SK-N-SH (cell line): ENCODE results near the gene ZNF649. TPM values are rescaled to one million over a fixed set of nuclear protein-coding genes. Genes with fewer than 3 reads are reported as not detected.

Experiments
- CTCF ChIA-PET: fragments of 300-600, 350-600 bp; formaldehyde crosslinking; extraction: SDS; loops from one replicate; lab custom pipeline; 2021; lab: Yijun Ruan, JAX
- POLR2A ChIA-PET: fragments of 350-600 bp; sonication (Branson Sonifier 250); formaldehyde crosslinking; extraction: SDS; loops from one replicate; lab custom pipeline; 2020; ENCODE audit warnings: antibody characterized with exemption, inconsistent platforms; lab: Yijun Ruan, JAX
- DNase-seq: peaks from one replicate; pipeline ENCODE4 v3.0.0; 2012
- H2AFZ ChIP-seq: fragments of 200-600 bp; sonication (generic); 2 replicates; pipeline ENCODE4 v1.8.1; 2016; ENCODE audit warnings: antibody characterized with exemption, mild to moderate bottlenecking, low read depth
- H3F3A ChIP-seq: fragments of 200-600 bp; sonication (generic); replicated peaks from 2 replicates; pipeline ENCODE3; 2016; ENCODE audit warnings: antibody characterized with exemption, mild to moderate bottlenecking; ENCODE audit not compliant: insufficient read depth
- H3K27ac ChIP-seq, 2 experiments: fragments of 200-500 bp in 1 of 2; fragments of 200-600 bp in 1 of 2; sonication (Bioruptor generic) in 1 of 2; sonication (generic), shearing (Covaris generic) in 1 of 2; 2 replicates each; pipeline versions ENCODE4 v1.5.1 to v1.6.1; 2014 to 2016; ENCODE audit warnings: low read depth in 2 of 2, inconsistent platforms in 1 of 2, low read length in 1 of 2, mild to moderate bottlenecking in 1 of 2, mixed read lengths in 1 of 2
- H3K27me3 ChIP-seq: fragments of 200-600 bp; sonication (generic), shearing (Covaris generic); 2 replicates; pipeline ENCODE4 v1.6.1; 2016; ENCODE audit warnings: mixed run types; ENCODE audit not compliant: insufficient read depth
- H3K36me3 ChIP-seq, 2 experiments: fragments of 200-500 bp in 1 of 2; fragments of 200-600 bp in 1 of 2; sonication (Bioruptor generic) in 1 of 2; sonication (generic) in 1 of 2; replicated peaks in 1 of 2; 2 replicates each; pipeline versions ENCODE3 to v1.5.1; 2014 to 2016; ENCODE audit warnings: low read length in 1 of 2, mild to moderate bottlenecking in 1 of 2; ENCODE audit not compliant: insufficient read depth in 2 of 2, control insufficient read depth in 1 of 2
- H3K4me1 ChIP-seq, 2 experiments: fragments of 200-500 bp in 1 of 2; fragments of 200-600 bp in 1 of 2; sonication (Bioruptor generic) in 1 of 2; sonication (generic), shearing (Covaris generic) in 1 of 2; 2 replicates each; pipeline versions ENCODE4 v1.5.1 to v1.6.1; 2014 to 2016; ENCODE audit warnings: low read depth in 1 of 2, low read length in 1 of 2, mixed run types in 1 of 2; ENCODE audit not compliant: insufficient read depth in 2 of 2, control insufficient read depth in 1 of 2
- H3K4me2 ChIP-seq: fragments of 200-600 bp; sonication (generic), shearing (Covaris generic); 2 replicates; pipeline ENCODE4 v1.6.1; 2017; ENCODE audit warnings: mixed run types
- H3K4me3 ChIP-seq, 2 experiments: fragments of 200-500 bp in 1 of 2; fragments of 200-600 bp in 1 of 2; sonication (Bioruptor generic) in 1 of 2; sonication (generic), shearing (Covaris generic) in 1 of 2; 2 replicates each; pipeline versions ENCODE4 v1.5.1 to v1.8.1; 2014 to 2016; ENCODE audit warnings: low read depth in 2 of 2, inconsistent platforms in 1 of 2, low read length in 1 of 2, mild to moderate bottlenecking in 1 of 2, mixed read lengths in 1 of 2, moderate library complexity in 1 of 2
- H3K79me2 ChIP-seq: fragments of 200-600 bp; sonication (generic); 2 replicates; pipeline ENCODE4 v1.8.1; 2017; ENCODE audit warnings: mild to moderate bottlenecking; ENCODE audit not compliant: insufficient read depth
- H3K9ac ChIP-seq: fragments of 200-600 bp; sonication (generic); 2 replicates; pipeline ENCODE4 v1.6.1; 2017; ENCODE audit warnings: mixed run types
- H3K9me2 ChIP-seq: fragments of 200-600 bp; sonication (generic); 2 replicates; pipeline ENCODE4 v1.6.1; 2017; ENCODE audit warnings: mixed run types
- H3K9me3 ChIP-seq: fragments of 200-600 bp; sonication (generic); 2 replicates; pipeline ENCODE4 v1.6.1; 2017; ENCODE audit warnings: mixed run types, mild to moderate bottlenecking, moderate library complexity
- H4K20me1 ChIP-seq: fragments of 200-600 bp; sonication (generic); 2 replicates; pipeline ENCODE4 v1.6.1; 2017; ENCODE audit warnings: mild to moderate bottlenecking, mixed run types; ENCODE audit not compliant: insufficient read depth
- CHD2 ChIP-seq: fragments of 150-350 bp; IDR thresholded peaks from 2 replicates; pipeline ENCODE4 v1.6.1; 2018; ENCODE audit warnings: low read length; ENCODE audit not compliant: partially characterized antibody
- ELF1 ChIP-seq: IDR thresholded peaks from 2 replicates; pipeline ENCODE4 v1.4.0; 2012
- EZH2phosphoT487 ChIP-seq: fragments of 200-600 bp; sonication (generic); IDR thresholded peaks from 2 replicates; pipeline ENCODE4 v1.6.1; 2017; ENCODE audit warnings: low read depth, mixed run types, mild to moderate bottlenecking, antibody characterized with exemption, moderate library complexity, borderline replicate concordance
- FOXM1 ChIP-seq: IDR thresholded peaks from 2 replicates; pipeline ENCODE4 v1.4.0; 2012; ENCODE audit warnings: low read depth, mild to moderate bottlenecking
- NFIC ChIP-seq: IDR thresholded peaks from 2 replicates; pipeline ENCODE4 v1.4.0; 2012; ENCODE audit warnings: borderline replicate concordance
- POLR2AphosphoS5 ChIP-seq: IDR thresholded peaks from 2 replicates; pipeline ENCODE4 v1.6.1; 2012; ENCODE audit warnings: low read depth, low read length
- RAD21 ChIP-seq: IDR thresholded peaks from 2 replicates; pipeline ENCODE4 v1.6.1; 2012; ENCODE audit warnings: mild to moderate bottlenecking, low read length
- SMC3 ChIP-seq: IDR thresholded peaks from 2 replicates; pipeline ENCODE4 v1.6.1; 2012; ENCODE audit warnings: low read depth, low read length, improper control_type of control experiment
- TAF1 ChIP-seq: IDR thresholded peaks from 2 replicates; pipeline ENCODE4 v1.6.1; 2012; ENCODE audit warnings: low read depth, mild to moderate bottlenecking, low read length, moderate library complexity, borderline replicate concordance
- YY1 ChIP-seq: IDR thresholded peaks from 2 replicates; pipeline ENCODE4 v1.4.0; 2012; ENCODE audit warnings: low read depth, mild to moderate bottlenecking
- WGBS: methylation state at CpG from one replicate; pipeline ENCODE4 v1.1.6; 2017; ENCODE audit warnings: low lambda C conversion rate; 5-methylcytosine and 5-hydroxymethylcytosine counted together
- polyA plus RNA-seq, 3 experiments: library from polyadenylated mRNA; depleted of rRNA; stranded (reverse); fragments of >200 nt; gene quantifications; 2 replicates each; pipeline ENCODE4 v1.2.3, GENCODE V29; 2012
- TF ChIP-seq, protein P1 (sequence below): IDR thresholded peaks from 2 replicates; pipeline ENCODE4 v1.6.1; 2012; ENCODE audit warnings: mild to moderate bottlenecking, low read depth, low read length, moderate library complexity
- TF ChIP-seq, protein P2 (sequence below): IDR thresholded peaks from 2 replicates; pipeline ENCODE4 v1.4.0; 2012; ENCODE audit warnings: low read depth, borderline replicate concordance
- TF ChIP-seq, protein P3 (sequence below): IDR thresholded peaks from 2 replicates; pipeline ENCODE4 v1.4.0; 2012; ENCODE audit warnings: low read depth, borderline replicate concordance
- TF ChIP-seq, protein P4 (sequence below): fragments of 200-600 bp; sonication (generic); IDR thresholded peaks from 2 replicates; pipeline ENCODE4 v1.6.1; 2017; ENCODE audit warnings: antibody characterized with exemption, mild to moderate bottlenecking, moderate library complexity

The ZNF649 gene
- polyA plus RNA-seq, 1 of the 3 experiments (the other 2 are of a cell fraction): 1.5 TPM

DNA sequence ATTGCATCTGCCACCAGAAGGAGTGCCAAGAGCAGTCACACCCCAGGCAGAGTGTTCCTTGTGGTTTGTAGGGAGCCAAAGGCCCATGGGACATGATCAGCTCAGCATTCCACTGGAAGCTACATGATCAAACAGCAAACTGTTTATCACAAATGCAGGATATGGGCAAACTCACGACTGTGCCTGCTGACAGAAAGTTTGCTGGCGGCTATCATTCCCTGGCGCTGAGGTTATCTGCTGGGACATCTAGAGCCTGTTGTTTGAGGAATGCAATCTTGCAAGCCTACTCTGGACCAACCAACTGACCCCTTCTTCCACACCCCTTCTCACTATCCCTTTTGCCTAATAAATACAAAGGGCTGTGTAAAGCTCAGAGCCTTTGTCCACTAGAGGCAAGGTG, 14.8 kb upstream of the ZNF649 start (continued):
- TF ChIP-seq, protein P1, sequence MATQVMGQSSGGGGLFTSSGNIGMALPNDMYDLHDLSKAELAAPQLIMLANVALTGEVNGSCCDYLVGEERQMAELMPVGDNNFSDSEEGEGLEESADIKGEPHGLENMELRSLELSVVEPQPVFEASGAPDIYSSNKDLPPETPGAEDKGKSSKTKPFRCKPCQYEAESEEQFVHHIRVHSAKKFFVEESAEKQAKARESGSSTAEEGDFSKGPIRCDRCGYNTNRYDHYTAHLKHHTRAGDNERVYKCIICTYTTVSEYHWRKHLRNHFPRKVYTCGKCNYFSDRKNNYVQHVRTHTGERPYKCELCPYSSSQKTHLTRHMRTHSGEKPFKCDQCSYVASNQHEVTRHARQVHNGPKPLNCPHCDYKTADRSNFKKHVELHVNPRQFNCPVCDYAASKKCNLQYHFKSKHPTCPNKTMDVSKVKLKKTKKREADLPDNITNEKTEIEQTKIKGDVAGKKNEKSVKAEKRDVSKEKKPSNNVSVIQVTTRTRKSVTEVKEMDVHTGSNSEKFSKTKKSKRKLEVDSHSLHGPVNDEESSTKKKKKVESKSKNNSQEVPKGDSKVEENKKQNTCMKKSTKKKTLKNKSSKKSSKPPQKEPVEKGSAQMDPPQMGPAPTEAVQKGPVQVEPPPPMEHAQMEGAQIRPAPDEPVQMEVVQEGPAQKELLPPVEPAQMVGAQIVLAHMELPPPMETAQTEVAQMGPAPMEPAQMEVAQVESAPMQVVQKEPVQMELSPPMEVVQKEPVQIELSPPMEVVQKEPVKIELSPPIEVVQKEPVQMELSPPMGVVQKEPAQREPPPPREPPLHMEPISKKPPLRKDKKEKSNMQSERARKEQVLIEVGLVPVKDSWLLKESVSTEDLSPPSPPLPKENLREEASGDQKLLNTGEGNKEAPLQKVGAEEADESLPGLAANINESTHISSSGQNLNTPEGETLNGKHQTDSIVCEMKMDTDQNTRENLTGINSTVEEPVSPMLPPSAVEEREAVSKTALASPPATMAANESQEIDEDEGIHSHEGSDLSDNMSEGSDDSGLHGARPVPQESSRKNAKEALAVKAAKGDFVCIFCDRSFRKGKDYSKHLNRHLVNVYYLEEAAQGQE: no peak
- TF ChIP-seq SMC3: no peak
- no peak for TF ChIP-seq FOXM1
- no peak for TF ChIP-seq RAD21
- no peak for TF ChIP-seq EZH2phosphoT487
- TF ChIP-seq TAF1: no peak
- no peak for TF ChIP-seq YY1
- no peak for TF ChIP-seq ELF1
- TF ChIP-seq, all 33 proteins: peak for 0

DNA sequence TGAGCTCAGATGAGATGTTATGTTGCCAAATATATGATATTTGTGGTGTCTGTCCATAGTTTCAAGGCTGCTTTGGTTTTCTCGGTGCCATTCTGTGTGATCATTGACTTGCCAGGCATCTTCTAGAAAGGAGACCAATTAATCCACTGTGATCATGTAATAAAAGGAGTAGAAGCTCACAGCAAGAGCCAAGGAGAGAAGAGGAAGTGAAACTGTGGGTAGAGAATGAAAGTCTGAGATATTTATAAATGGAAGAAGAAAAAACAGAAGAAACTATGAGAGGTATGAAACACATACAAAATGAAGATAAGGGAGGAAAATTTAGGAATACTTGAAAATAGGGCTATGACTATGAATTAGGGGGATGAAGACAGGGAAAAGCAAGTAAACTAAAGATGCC, 11.3 kb upstream of the ZNF649 start:
- no peaks in the 10 kb centered on the region for H3K79me2 ChIP-seq
- DNase-seq: no peak
- H3K36me3 ChIP-seq: no peaks in the 10 kb centered on the region
- no peaks in the 10 kb centered on the region for H3K4me1 ChIP-seq
- no peak overlapping the region for H3K4me2 ChIP-seq
- no peak overlapping the region for H3K4me3 ChIP-seq
- H3K9ac ChIP-seq: no peak overlapping the region
- ChIA-PET CTCF (no interaction called here), POLR2A (no interaction called here)
- 0% methylated on average over 1 of the region's 1 CpG for WGBS
- H4K20me1 ChIP-seq: no peaks in the 10 kb centered on the region
- no peak overlapping the region for H3K27ac ChIP-seq
- no peaks in the 10 kb centered on the region for H3K9me2 ChIP-seq
- TF ChIP-seq, protein P2, sequence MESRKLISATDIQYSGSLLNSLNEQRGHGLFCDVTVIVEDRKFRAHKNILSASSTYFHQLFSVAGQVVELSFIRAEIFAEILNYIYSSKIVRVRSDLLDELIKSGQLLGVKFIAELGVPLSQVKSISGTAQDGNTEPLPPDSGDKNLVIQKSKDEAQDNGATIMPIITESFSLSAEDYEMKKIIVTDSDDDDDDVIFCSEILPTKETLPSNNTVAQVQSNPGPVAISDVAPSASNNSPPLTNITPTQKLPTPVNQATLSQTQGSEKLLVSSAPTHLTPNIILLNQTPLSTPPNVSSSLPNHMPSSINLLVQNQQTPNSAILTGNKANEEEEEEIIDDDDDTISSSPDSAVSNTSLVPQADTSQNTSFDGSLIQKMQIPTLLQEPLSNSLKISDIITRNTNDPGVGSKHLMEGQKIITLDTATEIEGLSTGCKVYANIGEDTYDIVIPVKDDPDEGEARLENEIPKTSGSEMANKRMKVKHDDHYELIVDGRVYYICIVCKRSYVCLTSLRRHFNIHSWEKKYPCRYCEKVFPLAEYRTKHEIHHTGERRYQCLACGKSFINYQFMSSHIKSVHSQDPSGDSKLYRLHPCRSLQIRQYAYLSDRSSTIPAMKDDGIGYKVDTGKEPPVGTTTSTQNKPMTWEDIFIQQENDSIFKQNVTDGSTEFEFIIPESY: no peak
- TF ChIP-seq, protein P3, sequence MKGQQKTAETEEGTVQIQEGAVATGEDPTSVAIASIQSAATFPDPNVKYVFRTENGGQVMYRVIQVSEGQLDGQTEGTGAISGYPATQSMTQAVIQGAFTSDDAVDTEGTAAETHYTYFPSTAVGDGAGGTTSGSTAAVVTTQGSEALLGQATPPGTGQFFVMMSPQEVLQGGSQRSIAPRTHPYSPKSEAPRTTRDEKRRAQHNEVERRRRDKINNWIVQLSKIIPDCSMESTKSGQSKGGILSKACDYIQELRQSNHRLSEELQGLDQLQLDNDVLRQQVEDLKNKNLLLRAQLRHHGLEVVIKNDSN: no peak
- TF ChIP-seq, protein P4, sequence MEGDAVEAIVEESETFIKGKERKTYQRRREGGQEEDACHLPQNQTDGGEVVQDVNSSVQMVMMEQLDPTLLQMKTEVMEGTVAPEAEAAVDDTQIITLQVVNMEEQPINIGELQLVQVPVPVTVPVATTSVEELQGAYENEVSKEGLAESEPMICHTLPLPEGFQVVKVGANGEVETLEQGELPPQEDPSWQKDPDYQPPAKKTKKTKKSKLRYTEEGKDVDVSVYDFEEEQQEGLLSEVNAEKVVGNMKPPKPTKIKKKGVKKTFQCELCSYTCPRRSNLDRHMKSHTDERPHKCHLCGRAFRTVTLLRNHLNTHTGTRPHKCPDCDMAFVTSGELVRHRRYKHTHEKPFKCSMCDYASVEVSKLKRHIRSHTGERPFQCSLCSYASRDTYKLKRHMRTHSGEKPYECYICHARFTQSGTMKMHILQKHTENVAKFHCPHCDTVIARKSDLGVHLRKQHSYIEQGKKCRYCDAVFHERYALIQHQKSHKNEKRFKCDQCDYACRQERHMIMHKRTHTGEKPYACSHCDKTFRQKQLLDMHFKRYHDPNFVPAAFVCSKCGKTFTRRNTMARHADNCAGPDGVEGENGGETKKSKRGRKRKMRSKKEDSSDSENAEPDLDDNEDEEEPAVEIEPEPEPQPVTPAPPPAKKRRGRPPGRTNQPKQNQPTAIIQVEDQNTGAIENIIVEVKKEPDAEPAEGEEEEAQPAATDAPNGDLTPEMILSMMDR: no peak
- TF ChIP-seq CHD2 (no peak), NFIC (no peak), POLR2AphosphoS5 (no peak)
- H3K9me3 ChIP-seq: peaks cover 20% of the 10 kb centered on the region; the same call in 1 of the 2 replicates
- no peak overlapping the region for H2AFZ ChIP-seq
- H3F3A ChIP-seq: no peaks in the 10 kb centered on the region
- no peaks in the 10 kb centered on the region for H3K27me3 ChIP-seq
